SK-N-MC (cell line): ENCODE results near the gene C12orf43.

ENCODE experiments used
- EZH2 ChIP-seq: fragments of 200-600 bp; sonication (generic); IDR thresholded peaks from one replicate; pipeline ENCODE4 v1.6.1; 2017; ENCODE audit warnings: antibody characterized with exemption
- FOXP2 ChIP-seq: optimal IDR thresholded peaks from 2 replicates; pipeline ENCODE3; 2011; ENCODE audit warnings: mild to moderate bottlenecking, moderate library complexity; ENCODE audit not compliant: insufficient read depth; ENCODE audit errors: extremely low read length, control extremely low read depth
- POLR2AphosphoS5 ChIP-seq: IDR thresholded peaks from 2 replicates; pipeline ENCODE4 v1.6.1; 2012; ENCODE audit warnings: mild to moderate bottlenecking, low read depth, low read length, borderline replicate concordance

- TF ChIP-seq EZH2 (no peak), POLR2AphosphoS5 (no peak), FOXP2 (no peak)
These were observed 17.5 kb upstream of the C12orf43 start for GRCh38 chr12:121033625-121034349.
